GM13976 (cell line): ENCODE data around the gene CIB4.

ENCODE experiments used
- DNase-seq: peaks from one replicate; pipeline ENCODE4 v3.0.0; 2012; ENCODE audit warnings: low spot score
- in situ Hi-C: fragments of 300-500 bp; cut with MboI; formaldehyde crosslinking; loops from one replicate; pipeline ENCODE4 v1.12.0; 2022; ENCODE audit warnings: low sequenced_read_pairs, mixed read lengths, inconsistent platforms; ENCODE audit not compliant: unreplicated experiment
- TF ChIP-seq, protein P1 (sequence below): IDR thresholded peaks from 2 replicates; pipeline ENCODE4 v1.5.1; 2012; ENCODE audit warnings: borderline replicate concordance, mild to moderate bottlenecking; ENCODE audit not compliant: insufficient read depth; ENCODE audit errors: extremely low read depth, missing control alignments, control extremely low read depth

The CIB4 gene

DNA sequence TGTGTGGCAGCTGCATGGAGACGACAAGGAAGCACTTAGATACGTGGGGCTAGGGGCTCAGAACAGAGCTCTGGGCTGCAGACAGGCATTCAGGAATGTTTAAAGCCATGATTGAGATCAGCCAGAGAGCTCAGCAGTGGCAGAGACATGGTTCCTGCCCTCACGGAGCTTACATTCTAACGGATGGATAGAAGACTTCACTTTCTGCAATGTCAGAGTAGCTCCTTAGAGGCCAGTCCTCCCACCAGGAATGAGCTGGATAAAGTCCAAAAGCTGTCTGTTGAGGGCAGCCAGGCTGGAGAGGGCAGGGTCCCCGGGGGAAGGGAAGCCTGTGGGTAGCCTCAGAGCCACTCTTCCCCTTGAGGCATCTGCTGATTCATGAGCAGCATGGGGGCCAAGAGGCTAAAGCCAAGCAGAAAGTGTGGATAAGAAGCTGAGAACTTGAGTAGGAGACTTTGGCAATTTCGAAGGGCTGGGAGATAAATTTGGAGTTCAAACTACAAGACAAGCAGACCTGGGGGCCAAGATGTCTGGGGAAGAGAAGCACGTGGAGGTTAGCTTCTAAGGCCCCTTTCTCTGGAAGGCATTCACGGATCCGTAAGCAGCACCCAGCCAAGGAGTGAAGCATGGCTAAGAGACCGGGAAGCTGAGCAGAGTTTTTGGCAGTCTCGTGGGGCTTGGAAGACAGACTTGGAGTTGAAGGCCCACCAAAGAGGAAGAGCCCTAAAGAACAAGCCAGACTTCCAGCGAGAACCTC is 9.7 kb upstream of the CIB4 start:
- no peak for DNase-seq
- TF ChIP-seq, protein P1, sequence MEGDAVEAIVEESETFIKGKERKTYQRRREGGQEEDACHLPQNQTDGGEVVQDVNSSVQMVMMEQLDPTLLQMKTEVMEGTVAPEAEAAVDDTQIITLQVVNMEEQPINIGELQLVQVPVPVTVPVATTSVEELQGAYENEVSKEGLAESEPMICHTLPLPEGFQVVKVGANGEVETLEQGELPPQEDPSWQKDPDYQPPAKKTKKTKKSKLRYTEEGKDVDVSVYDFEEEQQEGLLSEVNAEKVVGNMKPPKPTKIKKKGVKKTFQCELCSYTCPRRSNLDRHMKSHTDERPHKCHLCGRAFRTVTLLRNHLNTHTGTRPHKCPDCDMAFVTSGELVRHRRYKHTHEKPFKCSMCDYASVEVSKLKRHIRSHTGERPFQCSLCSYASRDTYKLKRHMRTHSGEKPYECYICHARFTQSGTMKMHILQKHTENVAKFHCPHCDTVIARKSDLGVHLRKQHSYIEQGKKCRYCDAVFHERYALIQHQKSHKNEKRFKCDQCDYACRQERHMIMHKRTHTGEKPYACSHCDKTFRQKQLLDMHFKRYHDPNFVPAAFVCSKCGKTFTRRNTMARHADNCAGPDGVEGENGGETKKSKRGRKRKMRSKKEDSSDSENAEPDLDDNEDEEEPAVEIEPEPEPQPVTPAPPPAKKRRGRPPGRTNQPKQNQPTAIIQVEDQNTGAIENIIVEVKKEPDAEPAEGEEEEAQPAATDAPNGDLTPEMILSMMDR = no peak
- in situ Hi-C loops = no loop called here

DNA sequence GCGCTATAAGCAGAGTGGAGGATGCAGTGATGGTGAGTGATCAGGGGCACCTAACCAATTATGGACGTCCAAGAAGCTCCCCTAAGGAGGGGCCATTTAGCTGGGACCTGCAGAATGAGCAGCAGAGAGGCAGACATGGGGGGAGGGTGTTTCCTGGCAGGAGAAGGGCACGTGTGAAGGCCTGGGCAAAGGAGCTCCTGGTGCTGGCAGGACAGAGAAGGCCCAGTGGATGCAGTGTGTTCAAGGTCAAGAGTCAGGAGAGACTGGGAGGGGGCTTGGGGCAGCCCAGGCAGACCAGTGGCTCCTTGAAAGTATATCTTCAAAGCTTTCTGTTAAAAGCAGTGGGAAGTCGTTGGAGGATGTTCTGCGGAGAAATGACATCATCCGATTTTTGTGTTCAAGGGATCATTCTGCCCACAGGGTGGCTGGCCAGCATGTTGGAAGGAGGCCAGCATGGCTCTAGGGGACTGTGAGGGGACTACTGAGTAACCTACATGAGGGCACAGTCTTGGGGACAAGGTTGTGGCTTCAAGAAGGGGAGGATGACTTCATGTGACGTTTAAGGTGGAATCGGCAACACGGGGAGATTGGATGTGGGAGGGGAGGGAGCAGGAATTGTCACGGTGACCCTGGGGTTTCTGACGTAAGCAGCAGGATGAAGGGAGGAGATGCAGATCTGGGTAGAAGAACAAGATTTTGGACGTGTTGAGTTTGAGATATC is 9.0 kb upstream of the CIB4 start:
- TF ChIP-seq, protein P1 = no peak
- in situ Hi-C loops = no loop called here
- DNase-seq = no peak

DNA sequence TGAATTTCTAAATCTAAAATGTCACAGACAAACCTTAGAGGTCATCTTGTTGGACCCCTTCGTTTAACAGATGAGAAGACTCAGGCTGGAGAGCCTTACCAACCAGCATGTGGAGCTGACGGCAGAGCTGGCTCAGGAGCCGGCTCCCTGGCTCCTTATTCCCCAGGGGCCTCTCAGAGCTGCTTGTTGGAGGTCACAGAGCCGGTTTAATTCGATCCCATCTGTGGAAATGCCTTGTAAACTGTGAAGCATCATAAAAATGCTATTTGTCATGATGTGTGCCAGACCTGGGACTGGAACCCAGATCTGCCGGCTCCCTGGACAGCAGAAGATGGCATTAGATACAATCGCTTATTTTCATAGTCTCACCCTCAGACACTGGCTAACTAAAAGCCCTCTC is 8.2 kb upstream of the CIB4 start:
- no peak for DNase-seq
- in situ Hi-C loops = no loop called here
- TF ChIP-seq, protein P1 = no peak

DNA sequence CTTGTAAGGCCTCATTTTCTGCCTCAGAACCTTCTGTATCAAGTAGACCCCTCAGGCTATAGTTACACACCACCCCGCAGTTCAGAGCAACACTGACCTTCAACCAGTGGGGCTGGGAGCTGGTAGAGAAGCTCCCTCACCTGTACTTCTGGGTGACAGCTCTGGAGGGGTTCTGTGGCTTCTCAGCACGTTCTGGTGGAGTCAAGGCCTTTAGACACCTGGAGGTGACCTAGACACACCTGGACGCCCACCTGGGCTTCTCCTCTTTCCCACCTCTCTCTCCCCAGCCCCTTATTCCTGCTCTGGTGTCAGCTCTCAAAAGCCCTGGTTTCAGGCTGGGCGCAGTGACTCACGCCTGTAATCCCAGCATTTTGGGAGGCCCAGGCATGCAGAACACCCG is 7.3 kb upstream of the CIB4 start:
- no peak for DNase-seq
- TF ChIP-seq, protein P1 = no peak
- in situ Hi-C loops = no loop called here

DNA sequence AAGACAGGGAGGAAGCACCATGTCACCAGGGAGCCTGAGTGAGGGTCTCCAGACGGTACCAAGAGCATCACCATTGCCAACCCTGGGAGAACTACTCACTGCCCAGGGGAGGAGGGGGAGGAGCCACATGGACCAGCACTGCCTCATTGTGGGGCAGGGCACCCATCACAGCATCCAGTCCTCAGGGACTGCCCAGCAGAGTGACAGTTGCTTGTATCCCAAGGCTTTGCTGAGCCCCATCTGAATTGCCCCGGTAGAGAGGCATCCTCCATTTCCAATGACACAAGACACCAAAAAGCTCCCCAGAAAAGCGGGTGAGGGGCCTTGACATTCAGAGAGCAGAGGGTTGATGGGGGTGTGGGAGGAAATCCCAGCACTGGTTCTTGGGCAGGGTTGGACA is 6.8 kb upstream of the CIB4 start:
- DNase-seq = no peak
- in situ Hi-C loops = no loop called here
- TF ChIP-seq, protein P1 = no peak

DNA sequence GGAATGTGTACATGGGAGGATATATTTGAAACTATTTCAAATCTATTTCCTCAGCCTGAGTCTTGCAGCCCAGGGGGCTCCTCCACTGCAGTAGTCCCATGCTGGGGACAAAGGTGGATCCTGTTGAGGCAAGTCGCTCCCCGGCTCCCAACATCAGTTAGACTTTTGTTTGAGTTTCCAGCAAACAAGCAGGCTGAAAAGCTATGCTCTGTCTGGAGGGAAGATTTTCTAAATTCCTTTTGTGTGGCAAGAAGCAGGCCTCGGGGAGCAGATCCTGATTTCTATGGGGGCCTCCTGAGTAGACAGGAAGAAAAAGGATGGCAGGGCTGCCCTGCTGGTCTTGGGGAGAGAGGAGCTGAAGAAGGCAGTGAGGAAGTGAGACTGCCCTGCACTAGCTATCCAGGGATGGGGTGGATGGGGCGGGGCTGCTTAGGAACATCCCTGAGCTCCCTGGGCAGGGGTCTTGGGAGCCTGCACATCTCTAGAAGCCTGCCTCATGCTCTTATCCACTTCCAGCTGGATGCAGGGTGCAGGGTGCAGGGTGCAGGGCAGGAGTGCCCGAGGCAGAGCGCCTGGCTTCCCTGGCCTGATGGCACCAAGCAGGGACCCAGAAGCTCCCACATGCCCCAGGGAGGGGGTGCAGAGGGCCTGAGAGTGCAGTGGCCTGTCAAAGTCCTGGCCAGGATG is 6.0 kb upstream of the CIB4 start:
- TF ChIP-seq, protein P1 = no peak
- no peak for DNase-seq
- in situ Hi-C loops = no loop called here
